Astrocyte (in vitro differentiated cells and primary cell): ENCODE measurements around the gene COL4A4. TPM values are rescaled to one million over a fixed set of nuclear protein-coding genes. Genes with fewer than 3 reads are reported as not detected.

Experiments
- DNase-seq: peaks from one replicate; pipeline ENCODE4 v3.0.0-alpha.2; 2010; ENCODE audit warnings: low read depth
- FAIRE-seq: peaks from 2 replicates; lab custom pipeline; 2011; peaks lifted over from hg19 to GRCh38; lab: Jason Lieb, UNC
- H2AFZ ChIP-seq: 2 replicates; pipeline ENCODE4 v1.6.0; 2012; ENCODE audit warnings: low read depth, low read length, inconsistent platforms
- H3K27ac ChIP-seq: 2 replicates; pipeline ENCODE4 v1.5.1; 2011; ENCODE audit warnings: low read depth, low read length, inconsistent platforms
- H3K27me3 ChIP-seq: 2 replicates; pipeline ENCODE4 v1.6.0; 2011; ENCODE audit warnings: low read length, inconsistent platforms; ENCODE audit not compliant: insufficient read depth
- H3K36me3 ChIP-seq: 2 replicates; pipeline ENCODE4 v1.5.1; 2011; ENCODE audit warnings: low read length, inconsistent platforms; ENCODE audit not compliant: insufficient read depth
- H3K4me1 ChIP-seq: 2 replicates; pipeline ENCODE4 v1.5.1; 2011; ENCODE audit warnings: low read length, inconsistent platforms; ENCODE audit not compliant: insufficient read depth
- H3K4me2 ChIP-seq: 2 replicates; pipeline ENCODE4 v1.6.0; 2012; ENCODE audit warnings: low read length, inconsistent platforms
- H3K4me3 ChIP-seq: 2 replicates; pipeline ENCODE4 v1.5.1; 2011; ENCODE audit warnings: low read depth, mild to moderate bottlenecking, low read length, inconsistent platforms; ENCODE audit not compliant: insufficient read depth
- H3K79me2 ChIP-seq: 2 replicates; pipeline ENCODE4 v1.6.0; 2012; ENCODE audit warnings: mild to moderate bottlenecking, low read length, inconsistent platforms; ENCODE audit not compliant: insufficient read depth
- H3K9ac ChIP-seq: 2 replicates; pipeline ENCODE4 v1.6.0; 2012; ENCODE audit warnings: mild to moderate bottlenecking, low read length, inconsistent platforms
- H3K9me3 ChIP-seq: 2 replicates; pipeline ENCODE4 v1.5.1; 2012; ENCODE audit warnings: low read depth, mild to moderate bottlenecking, low read length, inconsistent platforms; ENCODE audit not compliant: insufficient read depth
- H4K20me1 ChIP-seq: 2 replicates; pipeline ENCODE4 v1.6.0; 2012; ENCODE audit warnings: low read length, inconsistent platforms; ENCODE audit not compliant: insufficient read depth
- H3K27ac Mint-ChIP-seq: one replicate; pipeline ENCODE4 v1.8.0; 2021; ENCODE audit warnings: mild to moderate bottlenecking, mixed read lengths; ENCODE audit not compliant: unreplicated experiment
- H3K27me3 Mint-ChIP-seq: one replicate; pipeline ENCODE4 v1.8.0; 2021; ENCODE audit warnings: low read depth, mixed read lengths; ENCODE audit not compliant: unreplicated experiment
- H3K36me3 Mint-ChIP-seq: one replicate; pipeline ENCODE4 v1.8.0; 2021; ENCODE audit warnings: low read depth, mixed read lengths; ENCODE audit not compliant: unreplicated experiment
- H3K4me1 Mint-ChIP-seq: one replicate; pipeline ENCODE4 v1.8.0; 2021; ENCODE audit warnings: low read depth, mixed read lengths; ENCODE audit not compliant: unreplicated experiment
- H3K4me3 Mint-ChIP-seq: one replicate; pipeline ENCODE4 v1.8.0; 2021; ENCODE audit warnings: mild to moderate bottlenecking, moderate library complexity, mixed read lengths; ENCODE audit not compliant: unreplicated experiment
- H3K9me3 Mint-ChIP-seq: one replicate; pipeline ENCODE4 v1.8.0; 2021; ENCODE audit warnings: mild to moderate bottlenecking, mixed read lengths; ENCODE audit not compliant: unreplicated experiment
- EZH2 ChIP-seq: IDR thresholded peaks from 2 replicates; pipeline ENCODE4 v1.6.1; 2012; ENCODE audit warnings: mild to moderate bottlenecking, low read length, inconsistent platforms; ENCODE audit not compliant: insufficient read depth
- total RNA-seq: library from RNA; stranded (reverse); gene quantifications from 2 replicates; pipeline ENCODE4 v1.2.1, GENCODE V29; 2021
- TF ChIP-seq, protein P1 (sequence below): IDR thresholded peaks from 2 replicates; pipeline ENCODE4 v1.5.1; 2011; ENCODE audit warnings: low read depth, mild to moderate bottlenecking, inconsistent platforms, low read length, moderate library complexity; ENCODE audit not compliant: insufficient read depth

Gene COL4A4
- total RNA-seq, 1 donor from 2014 or later, result 0.36 TPM

DNA sequence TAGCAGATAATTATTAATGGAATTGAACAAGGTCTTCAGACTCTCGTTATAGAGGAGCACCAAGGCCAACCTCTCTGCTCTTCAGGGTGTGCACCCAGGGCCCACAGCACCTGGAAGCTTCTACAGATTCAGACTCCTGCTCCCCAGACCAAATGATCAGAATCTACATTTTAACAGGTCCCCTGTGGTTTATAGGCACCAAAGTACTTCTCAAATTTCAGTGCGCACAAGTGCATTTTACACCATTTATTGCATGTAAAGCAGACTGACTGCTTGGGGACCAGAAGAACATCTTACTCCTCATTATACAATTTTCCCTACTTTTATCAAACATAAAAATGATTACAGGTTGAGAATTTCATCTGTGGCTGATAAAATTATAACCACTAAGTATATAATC is 163.9 kb downstream of the COL4A4 start:
- H3K4me2 ChIP-seq, result no peak overlapping the region
- H3K36me3 ChIP-seq, result no peaks in the 10 kb centered on the region
- no peaks in the 10 kb centered on the region for H3K79me2 ChIP-seq
- FAIRE-seq, result no peak
- H3K4me3 ChIP-seq, result no peak overlapping the region
- H2AFZ ChIP-seq, result no peak overlapping the region
- DNase-seq, result no peak
- H4K20me1 ChIP-seq, result no peaks in the 10 kb centered on the region
- peaks cover 7% of the 10 kb centered on the region for H3K9me3 Mint-ChIP-seq
- no peaks in the 10 kb centered on the region for H3K9me3 ChIP-seq
- TF ChIP-seq, protein P1, sequence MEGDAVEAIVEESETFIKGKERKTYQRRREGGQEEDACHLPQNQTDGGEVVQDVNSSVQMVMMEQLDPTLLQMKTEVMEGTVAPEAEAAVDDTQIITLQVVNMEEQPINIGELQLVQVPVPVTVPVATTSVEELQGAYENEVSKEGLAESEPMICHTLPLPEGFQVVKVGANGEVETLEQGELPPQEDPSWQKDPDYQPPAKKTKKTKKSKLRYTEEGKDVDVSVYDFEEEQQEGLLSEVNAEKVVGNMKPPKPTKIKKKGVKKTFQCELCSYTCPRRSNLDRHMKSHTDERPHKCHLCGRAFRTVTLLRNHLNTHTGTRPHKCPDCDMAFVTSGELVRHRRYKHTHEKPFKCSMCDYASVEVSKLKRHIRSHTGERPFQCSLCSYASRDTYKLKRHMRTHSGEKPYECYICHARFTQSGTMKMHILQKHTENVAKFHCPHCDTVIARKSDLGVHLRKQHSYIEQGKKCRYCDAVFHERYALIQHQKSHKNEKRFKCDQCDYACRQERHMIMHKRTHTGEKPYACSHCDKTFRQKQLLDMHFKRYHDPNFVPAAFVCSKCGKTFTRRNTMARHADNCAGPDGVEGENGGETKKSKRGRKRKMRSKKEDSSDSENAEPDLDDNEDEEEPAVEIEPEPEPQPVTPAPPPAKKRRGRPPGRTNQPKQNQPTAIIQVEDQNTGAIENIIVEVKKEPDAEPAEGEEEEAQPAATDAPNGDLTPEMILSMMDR, result no peak
- TF ChIP-seq EZH2, result no peak
- peaks cover 5% of the 10 kb centered on the region for H3K4me1 Mint-ChIP-seq
- H3K27ac ChIP-seq, result no peak overlapping the region
- H3K9ac ChIP-seq, result no peak overlapping the region
- no peaks in the 10 kb centered on the region for H3K27me3 Mint-ChIP-seq
- peaks cover 13% of the 10 kb centered on the region for H3K4me1 ChIP-seq
- no peak overlapping the region for H3K27ac Mint-ChIP-seq
- peaks cover 25% of the 10 kb centered on the region for H3K36me3 Mint-ChIP-seq
- no peaks in the 10 kb centered on the region for H3K27me3 ChIP-seq
- H3K4me3 Mint-ChIP-seq, result no peak overlapping the region

DNA sequence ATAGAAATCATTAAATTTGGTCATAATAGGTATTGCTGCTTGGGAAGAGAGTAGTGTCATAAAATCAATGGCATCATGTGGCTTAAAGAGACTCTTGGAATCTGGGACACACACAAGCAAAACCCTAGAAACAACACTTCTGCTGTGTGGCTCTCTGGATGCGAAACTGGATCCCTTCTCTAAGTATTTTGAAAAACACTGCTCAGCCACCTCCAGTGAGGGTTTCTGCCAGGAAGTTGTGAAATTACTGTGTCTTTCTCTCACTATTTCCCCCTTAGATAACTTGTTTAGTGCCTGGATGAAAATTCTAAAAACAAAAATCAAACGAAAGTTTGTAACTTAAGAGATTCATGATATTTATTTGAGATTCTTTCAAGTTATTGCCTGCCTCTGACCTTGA is 164.3 kb downstream of the COL4A4 start:
- Histone ChIP-seq H3K27me3 (no peaks in the 10 kb centered on the region), H4K20me1 (no peaks in the 10 kb centered on the region), H3K36me3 (no peaks in the 10 kb centered on the region), H3K9me3 (no peaks in the 10 kb centered on the region), H3K79me2 (no peaks in the 10 kb centered on the region), H3K4me1 (peaks cover 17% of the 10 kb centered on the region), H3K4me3 (no peak overlapping the region), H3K4me2 (no peak overlapping the region), H3K9ac (no peak overlapping the region), H3K27ac (no peak overlapping the region), H2AFZ (no peak overlapping the region)
- no peak for FAIRE-seq
- H3K4me3 Mint-ChIP-seq, result no peak overlapping the region
- H3K36me3 Mint-ChIP-seq, result peaks cover 25% of the 10 kb centered on the region
- H3K9me3 Mint-ChIP-seq, result peaks cover 7% of the 10 kb centered on the region
- no peak for DNase-seq
- TF ChIP-seq, protein P1, result no peak
- no peak for TF ChIP-seq EZH2
- H3K27ac Mint-ChIP-seq, result no peak overlapping the region
- H3K4me1 Mint-ChIP-seq, result peaks cover 8% of the 10 kb centered on the region
- no peaks in the 10 kb centered on the region for H3K27me3 Mint-ChIP-seq

DNA sequence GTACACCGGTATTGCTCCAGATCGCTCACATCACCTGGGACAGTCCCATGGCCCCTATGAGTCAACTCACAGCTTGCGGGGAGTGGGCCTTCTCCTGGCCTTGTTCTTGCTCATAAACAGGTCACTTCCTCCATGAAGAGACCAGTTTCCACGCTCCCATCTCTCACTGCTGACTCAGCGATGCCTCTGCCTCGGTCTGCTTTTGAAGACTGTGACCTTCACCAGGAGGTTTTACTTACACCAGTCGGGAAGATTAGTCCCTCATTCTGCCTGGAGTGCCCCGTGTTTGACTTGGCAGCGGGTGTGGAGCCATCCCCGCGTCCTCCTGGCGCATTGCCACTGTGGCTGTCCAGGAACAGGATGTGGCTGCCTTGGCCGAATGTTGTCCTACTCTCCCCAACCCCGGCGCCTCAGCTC is 168.4 kb downstream of the COL4A4 start:
- Histone ChIP-seq H3K36me3 (no peaks in the 10 kb centered on the region), H4K20me1 (no peaks in the 10 kb centered on the region), H3K4me2 (peak overlapping the region; percentile 62), H3K27ac (peak overlapping the region; percentile 66), H3K27me3 (no peaks in the 10 kb centered on the region), H2AFZ (no peak overlapping the region), H3K9me3 (no peaks in the 10 kb centered on the region), H3K79me2 (no peaks in the 10 kb centered on the region), H3K4me1 (peaks cover 20% of the 10 kb centered on the region), H3K9ac (no peak overlapping the region), H3K4me3 (no peak overlapping the region)
- H3K36me3 Mint-ChIP-seq, result peaks cover 23% of the 10 kb centered on the region
- peaks cover 8% of the 10 kb centered on the region for H3K4me1 Mint-ChIP-seq
- peaks cover 7% of the 10 kb centered on the region for H3K9me3 Mint-ChIP-seq
- no peaks in the 10 kb centered on the region for H3K27me3 Mint-ChIP-seq
- peak; percentile 92 for DNase-seq
- TF ChIP-seq, protein P1, result no peak
- TF ChIP-seq EZH2, result no peak
- FAIRE-seq, result no peak
- peak overlapping the region; percentile 3 for H3K27ac Mint-ChIP-seq
- no peak overlapping the region for H3K4me3 Mint-ChIP-seq
